ENCODE results near the gene SALL4. TPM values are rescaled to one million over a fixed set of nuclear protein-coding genes. Genes with fewer than 3 reads are reported as not detected.

The SALL4 gene
- total and polyA plus RNA-seq, 2 of the 8 experiments (the other 6 are each of a cell fraction or from before 2014, with no cell fraction given), result 108 to 235 TPM

- Histone ChIP-seq H4K20me1 (replicated peaks in 1 of 2; ENCODE audit: control insufficient read depth in 1 of 2, insufficient read depth in 2 of 2, low read length in 2 of 2) (no peaks in the 10 kb centered on the region), H2BK15ac (ENCODE audit: low read length) (no peak overlapping the region), H3K79me2 (ENCODE audit: control insufficient read depth in 1 of 2, insufficient read depth in 2 of 2, low read length in 2 of 2) (no peaks in the 10 kb centered on the region), H3K9ac (replicated peaks in 1 of 4; ENCODE audit: extremely low read depth in 1 of 4, low read depth in 3 of 4, low read length in 3 of 4) (no peak overlapping the region), H3K18ac (ENCODE audit: extremely low read depth, low read length) (no peak overlapping the region), H3K4me2 (ENCODE audit: insufficient read depth in 1 of 2, low read depth in 2 of 2, low read length in 2 of 2) (no peak overlapping the region), H4K91ac (replicated peaks; ENCODE audit: insufficient read length, low read length) (no peak overlapping the region), H3K23ac (ENCODE audit: insufficient read length) (no peak overlapping the region), H3K4ac (replicated peaks; ENCODE audit: insufficient read length, low read depth, low read length) (no peak overlapping the region), H3K4me1 (replicated peaks in 1 of 4; ENCODE audit: control insufficient read depth in 3 of 4, insufficient read depth in 4 of 4, low read length in 3 of 4) (0 out of 7 replicates have a peak, but pooled peaks cover 0 to 2% (median 0%) of the 10 kb centered on the region in 4 experiments), H3K27me3 (replicated peaks in 1 of 4; ENCODE audit: control insufficient read depth in 3 of 4, extremely low read depth in 1 of 4, insufficient read depth in 3 of 4, low read length in 3 of 4) (no peaks in the 10 kb centered on the region), H2BK12ac (ENCODE audit: low read depth, low read length) (no peak overlapping the region), H3K14ac (ENCODE audit: insufficient read length) (no peak overlapping the region), H2AFZ (ENCODE audit: low read length) (no peak overlapping the region), H3K9me3 (ENCODE audit: insufficient read depth in 2 of 2, low read depth in 1 of 2, low read length in 1 of 2) (no peaks in the 10 kb centered on the region; a peak in 1 of 4 replicates), H2BK20ac (ENCODE audit: low read length) (no peak overlapping the region), H3K56ac (replicated peaks; ENCODE audit: insufficient read length, low read depth, low read length) (no peak overlapping the region), H2BK5ac (ENCODE audit: low read depth, low read length) (no peak overlapping the region), H4K8ac (ENCODE audit: extremely low read depth, insufficient read depth, low read length) (no peak overlapping the region), H3K36me3 (ENCODE audit: control insufficient read depth in 2 of 4, insufficient read depth in 4 of 4, low read length in 3 of 4) (no peaks in the 10 kb centered on the region), H3K27ac (ENCODE audit: low read depth, low read length) (no peak overlapping the region), H3K23me2 (ENCODE audit: low read depth, low read length) (no peaks in the 10 kb centered on the region), H2BK120ac (replicated peaks; ENCODE audit: low read depth, low read length) (no peak overlapping the region), H2AK5ac (ENCODE audit: low read depth, low read length) (no peak overlapping the region), H4K5ac (ENCODE audit: insufficient read length, low read depth, low read length) (no peak overlapping the region), H3K4me3 (ENCODE audit: extremely low read depth in 1 of 4, insufficient read depth in 2 of 4, low read depth in 3 of 4, low read length in 4 of 4) (no peak overlapping the region), H3K79me1 (ENCODE audit: low read depth, low read length) (no peaks in the 10 kb centered on the region)
- FAIRE-seq (no peak), DNase-seq (ENCODE audit: low read depth in 1 of 2, low spot score in 2 of 2) (no peak)
- ChIA-PET CTCF (ENCODE audit: partially characterized antibody) (no interaction called here), POLR2A (ENCODE audit: partially characterized antibody) (interaction anchor here (0.6 to 1.6 kb wide), 2 partner anchors 22 to 28 kb away, joined by 3 to 4 read pairs; no protein-coding TSS in a partner anchor)
- WGBS, 2 experiments (ENCODE audit: extremely low coverage in 1 of 2, insufficient coverage in 1 of 2, insufficient read length in 1 of 2, insufficient replicate concordance in 2 of 2, low coverage in 1 of 2, low lambda C conversion rate in 2 of 2, missing lambda C conversion rate in 1 of 2), result 91% methylated on average over 10 of the region's 10 CpGs; no CpG with 5 or more reads in 1 of the 2 experiments
- TF ChIP-seq PHF8 (conservative IDR thresholded peaks at IDR 0.05; ENCODE audit: low read depth, low read length), result no peak
- no peak for TF ChIP-seq KDM1A (IDR thresholded peaks at IDR 0.05; ENCODE audit: borderline replicate concordance, low read length)
- no peak for TF ChIP-seq BCL11A (IDR thresholded peaks at IDR 0.05; ENCODE audit: low read depth in 2 of 2, low read length in 2 of 2)
These were observed 45.1 kb downstream of the SALL4 start for GRCh38 chr20:51757226-51757625.
